A673 (cell line): Measurements from ENCODE around the gene PLD2. TPM values are rescaled to one million over a fixed set of nuclear protein-coding genes. Genes with fewer than 3 reads are reported as not detected.
A peak's percentile ranks its signal among the peaks of the same experiment; 100 is the strongest.

ENCODE experiments used
- BruUV-seq: library from RNA; stranded (reverse); fragments of 400-500 nt; replicated peaks from 2 replicates; lab custom pipeline; 2021; lab: Mats Ljungman, UMichigan
- CTCF ChIA-PET: fragments of 300-600 bp; sonication (Branson Sonifier 250); formaldehyde crosslinking; loops from one replicate; lab custom pipeline; 2022; ENCODE audit warnings: antibody characterized with exemption; lab: Charles Lee
- POLR2A ChIA-PET: fragments of 300-600 bp; sonication (Branson Sonifier 250); formaldehyde crosslinking; loops from one replicate; lab custom pipeline; 2022; ENCODE audit warnings: antibody characterized with exemption; ENCODE audit not compliant: low non-redundant PET; lab: Charles Lee
- DNase-seq: peaks from one replicate; pipeline ENCODE4 v3.0.0-alpha.2; 2015; ENCODE audit warnings: low spot score
- H3K27ac ChIP-seq: fragments of 200-600 bp; sonication (generic); 2 replicates; pipeline ENCODE4 v1.5.1; 2016; ENCODE audit warnings: mixed run types, low read depth, mild to moderate bottlenecking, mixed read lengths, antibody characterized with exemption, low read length; ENCODE audit not compliant: poor library complexity, severe bottlenecking
- H3K27me3 ChIP-seq: fragments of 200-600 bp; sonication (generic); replicated peaks from 2 replicates; pipeline ENCODE4 v1.6.1; 2017; ENCODE audit warnings: mixed run types, low read depth, mild to moderate bottlenecking, mixed read lengths, antibody characterized with exemption, low read length; ENCODE audit not compliant: insufficient read depth, poor library complexity
- H3K36me3 ChIP-seq: fragments of 200-600 bp; sonication (generic); 2 replicates; pipeline ENCODE4 v1.6.1; 2016; ENCODE audit warnings: mixed run types, mild to moderate bottlenecking, mixed read lengths, antibody characterized with exemption, low read length; ENCODE audit not compliant: insufficient read depth, poor library complexity, severe bottlenecking
- H3K4me1 ChIP-seq: fragments of 200-600 bp; sonication (generic); 2 replicates; pipeline ENCODE4 v1.6.1; 2017; ENCODE audit warnings: mixed run types, mild to moderate bottlenecking, mixed read lengths, antibody characterized with exemption, low read length; ENCODE audit not compliant: insufficient read depth, poor library complexity, severe bottlenecking
- H3K4me3 ChIP-seq: fragments of 200-600 bp; sonication (generic); 2 replicates; pipeline ENCODE4 v1.5.1; 2016; ENCODE audit warnings: low read depth, mixed run types, mild to moderate bottlenecking, mixed read lengths, low read length; ENCODE audit not compliant: poor library complexity, severe bottlenecking
- H3K9me3 ChIP-seq: fragments of 200-600 bp; sonication (generic); 2 replicates; pipeline ENCODE4 v1.6.1; 2016; ENCODE audit warnings: mixed run types, low read depth, mild to moderate bottlenecking, mixed read lengths, antibody characterized with exemption, low read length; ENCODE audit not compliant: poor library complexity, severe bottlenecking
- EZH2 ChIP-seq: fragments of 200-600 bp; sonication (generic); IDR thresholded peaks from 2 replicates; pipeline ENCODE4 v1.6.1; 2017; ENCODE audit warnings: borderline replicate concordance, low read depth, mild to moderate bottlenecking, mixed read lengths, antibody characterized with exemption, low read length; ENCODE audit not compliant: poor library complexity, severe bottlenecking
- intact Hi-C: fragments of 100-400 bp; cut with micrococcal nuclease; formaldehyde crosslinking; loops from one replicate; pipeline ENCODE4 v1.10.0; 2022; ENCODE audit not compliant: unreplicated experiment
- total RNA-seq: library from RNA; stranded (reverse); gene quantifications from 2 replicates; pipeline ENCODE4 v1.2.3, GENCODE V29; 2021
- TF ChIP-seq, protein P1 (sequence below): fragments of 300-800, 200-600 bp; sonication (generic); conservative IDR thresholded peaks from 2 replicates; pipeline ENCODE4 v1.5.1; 2017; ENCODE audit warnings: low read depth, mild to moderate bottlenecking, antibody characterized with exemption, low read length, moderate library complexity, mixed read lengths

The PLD2 gene
- total RNA-seq, 1 experiment from 2014 or later = 20.1 TPM

DNA sequence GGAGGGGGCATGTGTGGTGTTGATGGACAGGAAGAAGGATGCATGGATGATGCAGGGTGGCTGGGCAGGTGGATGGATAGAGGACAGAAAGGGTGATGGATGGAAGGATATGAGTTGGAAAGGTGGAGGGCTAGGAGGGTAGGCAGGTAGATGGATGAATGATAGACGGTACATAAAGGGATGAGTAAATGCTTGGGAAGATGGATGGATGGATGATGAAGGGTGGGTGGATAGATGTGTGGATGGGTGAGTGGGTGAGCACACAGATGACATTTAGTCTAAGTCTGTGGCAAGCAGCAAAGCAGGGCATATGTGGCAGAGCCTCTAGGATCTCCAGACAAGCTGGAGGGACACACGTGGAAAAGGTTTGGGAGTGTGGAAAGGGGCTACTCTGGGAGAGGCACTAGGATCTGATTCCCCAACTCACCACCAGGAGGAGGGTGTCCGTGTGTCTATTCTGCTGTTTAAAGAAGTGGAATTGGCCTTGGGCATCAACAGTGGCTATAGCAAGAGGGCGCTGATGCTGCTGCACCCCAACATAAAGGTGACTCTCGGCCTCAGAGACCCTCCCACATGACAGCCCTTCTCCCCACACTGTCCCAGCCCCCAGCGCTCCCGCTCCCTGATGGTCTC is 8.2 kb downstream of the PLD2 start:
- Histone ChIP-seq H3K4me3 (no peak overlapping the region), H3K27ac (no peak overlapping the region), H3K36me3 (no peaks in the 10 kb centered on the region), H3K4me1 (no peaks in the 10 kb centered on the region), H3K27me3 (no peaks in the 10 kb centered on the region), H3K9me3 (no peaks in the 10 kb centered on the region)
- POLR2A ChIA-PET = no interaction called here
- no peak for DNase-seq
- CTCF ChIA-PET = no interaction called here
- intact Hi-C loops = no loop called here
- no TSS peak for BruUV-seq
- TF ChIP-seq, protein P1, sequence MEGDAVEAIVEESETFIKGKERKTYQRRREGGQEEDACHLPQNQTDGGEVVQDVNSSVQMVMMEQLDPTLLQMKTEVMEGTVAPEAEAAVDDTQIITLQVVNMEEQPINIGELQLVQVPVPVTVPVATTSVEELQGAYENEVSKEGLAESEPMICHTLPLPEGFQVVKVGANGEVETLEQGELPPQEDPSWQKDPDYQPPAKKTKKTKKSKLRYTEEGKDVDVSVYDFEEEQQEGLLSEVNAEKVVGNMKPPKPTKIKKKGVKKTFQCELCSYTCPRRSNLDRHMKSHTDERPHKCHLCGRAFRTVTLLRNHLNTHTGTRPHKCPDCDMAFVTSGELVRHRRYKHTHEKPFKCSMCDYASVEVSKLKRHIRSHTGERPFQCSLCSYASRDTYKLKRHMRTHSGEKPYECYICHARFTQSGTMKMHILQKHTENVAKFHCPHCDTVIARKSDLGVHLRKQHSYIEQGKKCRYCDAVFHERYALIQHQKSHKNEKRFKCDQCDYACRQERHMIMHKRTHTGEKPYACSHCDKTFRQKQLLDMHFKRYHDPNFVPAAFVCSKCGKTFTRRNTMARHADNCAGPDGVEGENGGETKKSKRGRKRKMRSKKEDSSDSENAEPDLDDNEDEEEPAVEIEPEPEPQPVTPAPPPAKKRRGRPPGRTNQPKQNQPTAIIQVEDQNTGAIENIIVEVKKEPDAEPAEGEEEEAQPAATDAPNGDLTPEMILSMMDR = peak; percentile 52
- no peak for TF ChIP-seq EZH2

DNA sequence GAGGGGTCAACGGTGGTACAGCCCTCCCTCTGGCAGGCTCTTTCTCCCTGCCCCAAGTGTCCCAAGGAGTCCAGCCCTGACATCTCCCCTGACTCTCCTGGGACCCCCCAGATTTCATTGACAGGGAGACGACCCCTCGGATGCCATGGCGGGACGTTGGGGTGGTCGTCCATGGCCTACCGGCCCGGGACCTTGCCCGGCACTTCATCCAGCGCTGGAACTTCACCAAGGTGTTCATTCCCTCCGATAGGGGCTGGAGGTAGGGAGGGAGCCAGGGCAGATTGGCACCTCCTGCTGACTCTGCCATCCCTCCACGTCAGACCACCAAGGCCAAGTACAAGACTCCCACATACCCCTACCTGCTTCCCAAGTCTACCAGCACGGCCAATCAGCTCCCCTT is 9.9 kb downstream of the PLD2 start:
- no peak for DNase-seq
- TF ChIP-seq EZH2 = no peak
- TF ChIP-seq, protein P1 = no peak
- intact Hi-C loops = no loop called here
- H3K9me3 ChIP-seq = no peaks in the 10 kb centered on the region
- POLR2A ChIA-PET = no interaction called here
- no peak overlapping the region for H3K27ac ChIP-seq
- CTCF ChIA-PET = interaction anchor here (0.7 kb wide), 1 partner anchor 10 kb away, joined by 3 read pairs; no protein-coding TSS in a partner anchor
- no peaks in the 10 kb centered on the region for H3K36me3 ChIP-seq
- no TSS peak for BruUV-seq
- H3K4me1 ChIP-seq = no peaks in the 10 kb centered on the region
- H3K4me3 ChIP-seq = no peak overlapping the region
- H3K27me3 ChIP-seq = no peaks in the 10 kb centered on the region

DNA sequence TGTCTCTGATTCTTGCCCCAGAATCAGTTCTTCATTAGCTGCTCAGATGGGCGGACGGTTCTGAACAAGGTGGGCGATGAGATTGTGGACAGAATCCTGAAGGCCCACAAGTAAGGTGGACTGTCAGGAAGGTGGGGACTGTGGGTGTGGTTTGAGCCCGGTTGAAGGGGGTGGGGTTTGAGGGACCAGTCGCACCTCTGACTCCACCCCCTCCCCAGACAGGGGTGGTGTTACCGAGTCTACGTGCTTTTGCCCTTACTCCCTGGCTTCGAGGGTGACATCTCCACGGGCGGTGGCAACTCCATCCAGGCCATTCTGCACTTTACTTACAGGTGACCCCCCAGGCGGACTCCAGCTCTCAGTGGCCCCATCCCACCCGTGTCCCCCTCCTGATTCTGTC is 11.3 kb downstream of the PLD2 start:
- no peak overlapping the region for H3K4me3 ChIP-seq

More for the DNA sequence above, 11.3 kb downstream of the PLD2 start:
- ChIA-PET CTCF (interaction anchor here (0.5 kb wide), 1 partner anchor 34 kb away, joined by 4 read pairs; no protein-coding TSS in a partner anchor), POLR2A (no interaction called here)
- BruUV-seq = no TSS peak
- TF ChIP-seq, protein P1 = no peak
- TF ChIP-seq EZH2 = no peak
- Histone ChIP-seq H3K4me1 (no peaks in the 10 kb centered on the region), H3K9me3 (no peaks in the 10 kb centered on the region), H3K36me3 (no peaks in the 10 kb centered on the region), H3K27ac (no peak overlapping the region), H3K27me3 (no peaks in the 10 kb centered on the region)
- intact Hi-C loops = no loop called here
- DNase-seq = no peak
